HG03025 (cell line): ENCODE measurements around the gene SHANK3.
A peak's percentile ranks its signal among the peaks of the same experiment; 100 is the strongest.
"Not testable (repeated sequence)": the region's sequence is repeated elsewhere in the genome, so short reads cannot be mapped to it uniquely, and the experiment has no call there.

Experiments used
- ATAC-seq: cut with Tn5 transposase; IDR thresholded peaks from one replicate; pipeline ENCODE4 v1.9.1; 2021; ENCODE audit warnings: mild to moderate bottlenecking, moderate library complexity; ENCODE audit not compliant: unreplicated experiment, low FRiP score

SHANK3 gene

DNA sequence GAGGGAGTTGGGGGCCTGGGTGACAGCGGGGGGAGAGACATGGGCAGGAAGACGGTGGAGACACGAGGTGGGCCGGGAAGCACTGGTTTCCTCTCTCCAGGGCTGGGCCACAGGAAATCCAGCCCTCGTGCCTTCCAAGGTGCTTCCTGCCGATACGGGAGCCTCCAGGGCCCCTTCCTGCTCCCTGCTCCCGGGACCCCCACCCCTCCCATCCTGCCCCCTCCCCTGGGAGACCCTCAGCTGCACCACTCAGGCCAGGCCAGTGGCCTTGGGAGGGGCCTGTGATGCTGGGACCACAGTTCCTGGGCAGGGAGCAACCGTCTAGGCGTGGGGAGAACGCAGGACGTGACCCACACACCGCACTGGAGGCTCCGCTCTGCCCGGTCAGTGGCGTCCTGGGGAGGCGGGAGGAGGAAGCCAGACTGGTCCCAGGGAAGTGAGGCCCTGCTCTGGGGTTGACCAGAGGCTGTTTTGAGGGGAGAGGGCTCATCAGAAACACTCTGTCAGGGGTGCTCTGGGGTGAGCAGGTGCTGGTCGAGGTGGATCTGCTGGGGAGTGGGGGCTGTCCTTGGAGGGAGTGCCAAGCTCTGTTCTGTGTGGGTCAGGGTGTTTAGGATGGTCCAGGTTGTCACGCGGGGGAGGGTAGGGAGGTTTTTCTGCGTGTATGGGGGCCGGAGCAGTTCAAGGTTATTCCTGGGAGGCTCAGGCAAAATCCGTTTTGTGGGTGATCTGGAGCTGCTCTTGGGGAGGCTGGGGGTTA is at the start of gene SHANK3:
TSS of gene SHANK3 (plus strand) at position 353 of the 760 bp plus-strand sequence.
- no peak for ATAC-seq

DNA sequence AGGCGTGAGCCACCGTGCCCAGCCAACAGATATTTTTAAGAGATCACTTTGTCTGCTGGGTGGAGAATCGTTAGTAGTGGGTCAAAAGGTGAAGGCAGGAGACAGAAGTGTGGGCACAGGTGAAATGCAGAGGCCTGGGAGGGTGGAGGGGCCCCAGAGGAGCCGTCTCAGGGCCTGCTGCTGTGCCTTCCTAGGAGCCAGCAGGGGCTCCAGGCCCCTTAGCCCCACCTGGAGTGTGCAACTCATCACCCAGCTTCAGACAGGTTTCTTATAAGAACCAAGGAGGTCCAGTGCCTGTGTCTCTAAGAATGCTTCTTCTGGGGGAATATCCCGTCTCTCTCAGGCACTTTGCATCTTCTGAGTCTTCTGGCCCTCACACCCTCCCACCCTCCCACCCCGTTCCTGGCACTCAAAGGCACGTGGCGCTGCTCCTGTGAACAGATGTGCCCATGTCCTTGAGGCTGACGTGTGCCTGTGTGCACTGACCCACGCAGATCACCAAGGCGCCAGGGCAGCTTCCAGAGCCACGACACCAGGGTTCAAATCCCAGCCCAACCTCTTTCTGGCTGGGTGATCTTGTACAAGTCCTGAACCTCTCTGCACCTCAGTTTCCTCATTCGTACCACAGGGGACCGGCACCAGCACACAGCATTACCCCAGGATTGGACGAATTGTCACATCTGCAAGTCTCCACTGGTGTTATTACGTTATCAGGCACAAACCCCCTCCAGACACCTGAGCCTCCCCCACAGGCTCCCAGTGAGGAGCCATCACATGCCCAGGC is 48.1 kb upstream of the SHANK3 start:
- ATAC-seq: no peak

DNA sequence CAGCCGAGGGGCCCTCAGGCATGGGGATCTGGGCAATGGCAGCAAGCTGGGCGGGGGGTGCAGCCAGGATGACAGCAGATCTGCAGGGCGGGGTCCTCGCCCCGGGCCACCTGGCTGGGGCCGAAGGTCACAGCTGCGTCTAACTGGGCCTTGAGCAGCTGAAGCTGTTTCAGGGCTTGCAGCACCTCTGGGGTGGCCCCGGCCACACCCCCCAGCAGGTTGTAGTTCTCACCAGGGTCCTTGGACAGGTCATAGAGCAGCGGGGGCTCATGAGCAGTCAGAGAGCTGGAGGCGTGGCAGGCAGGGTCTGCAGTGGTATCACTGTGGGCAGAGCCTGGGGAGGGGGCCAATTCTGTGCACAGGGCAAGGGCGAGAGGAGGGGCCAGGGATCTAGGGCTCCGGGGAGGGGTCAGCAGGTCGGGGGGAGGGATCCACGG is 47.5 kb upstream of the SHANK3 start:
- no peak for ATAC-seq

DNA sequence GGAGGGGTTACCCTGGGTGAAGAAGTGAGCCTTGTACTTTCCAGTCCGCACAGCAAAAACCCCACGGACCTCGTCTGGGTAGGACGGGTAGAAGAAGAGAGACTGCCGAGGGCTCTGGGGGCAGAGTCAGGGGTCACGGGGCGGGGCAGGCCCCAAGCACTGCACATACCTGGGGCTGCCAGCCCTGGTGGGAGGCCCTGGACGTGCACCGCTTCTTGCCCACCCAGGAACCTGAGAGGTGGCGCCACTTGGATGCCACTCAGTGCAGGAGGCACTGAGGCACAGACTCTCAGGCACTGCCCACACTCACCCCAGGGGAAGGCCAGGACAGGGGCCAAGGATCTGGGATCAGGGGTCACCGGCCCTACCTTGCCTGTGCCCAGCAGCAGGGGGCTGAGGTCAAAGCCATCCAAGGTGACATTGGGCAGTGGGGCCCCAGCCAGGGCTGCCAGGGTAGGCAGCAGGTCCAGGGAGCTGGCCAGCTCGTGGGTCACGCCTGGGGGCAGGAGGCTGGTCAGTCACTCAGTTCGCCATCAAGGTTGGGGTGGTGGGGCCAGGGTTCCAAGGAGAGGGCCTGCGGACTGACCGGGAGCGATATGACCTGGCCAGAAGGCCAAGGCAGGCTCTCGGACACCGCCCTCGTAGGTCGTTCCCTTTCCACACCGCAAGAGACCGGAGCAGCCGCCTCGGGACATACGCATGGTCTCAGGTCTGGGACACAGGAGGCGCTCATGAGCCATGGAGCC is 46.9 kb upstream of the SHANK3 start:
- ATAC-seq: no peak

DNA sequence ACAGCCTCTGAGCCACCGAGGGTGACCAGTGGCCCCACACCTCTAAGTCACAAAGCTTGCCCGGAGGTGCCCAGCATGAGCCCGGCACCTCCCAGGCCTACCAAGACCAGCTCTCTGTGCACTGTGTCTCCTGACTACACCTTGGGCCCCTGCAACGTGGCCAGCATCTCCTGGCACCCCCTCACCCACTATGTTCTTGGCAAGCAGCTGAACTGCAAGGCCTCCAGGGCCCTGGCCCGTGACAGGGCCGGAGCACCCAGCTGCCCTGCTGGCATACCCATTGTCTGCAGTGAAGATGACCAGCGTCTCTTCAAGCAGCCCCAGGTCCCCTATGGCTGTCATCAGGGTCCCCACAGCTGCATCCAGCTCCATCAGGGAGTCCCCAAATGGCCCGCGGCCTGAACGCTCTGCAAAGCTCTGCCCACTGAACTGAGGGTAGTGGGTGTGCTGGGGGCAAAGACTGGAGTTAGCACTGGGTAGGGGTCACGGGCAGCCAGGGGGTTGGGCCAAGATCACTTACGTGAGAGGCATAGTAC is 46.2 kb upstream of the SHANK3 start:
- no peak for ATAC-seq

DNA sequence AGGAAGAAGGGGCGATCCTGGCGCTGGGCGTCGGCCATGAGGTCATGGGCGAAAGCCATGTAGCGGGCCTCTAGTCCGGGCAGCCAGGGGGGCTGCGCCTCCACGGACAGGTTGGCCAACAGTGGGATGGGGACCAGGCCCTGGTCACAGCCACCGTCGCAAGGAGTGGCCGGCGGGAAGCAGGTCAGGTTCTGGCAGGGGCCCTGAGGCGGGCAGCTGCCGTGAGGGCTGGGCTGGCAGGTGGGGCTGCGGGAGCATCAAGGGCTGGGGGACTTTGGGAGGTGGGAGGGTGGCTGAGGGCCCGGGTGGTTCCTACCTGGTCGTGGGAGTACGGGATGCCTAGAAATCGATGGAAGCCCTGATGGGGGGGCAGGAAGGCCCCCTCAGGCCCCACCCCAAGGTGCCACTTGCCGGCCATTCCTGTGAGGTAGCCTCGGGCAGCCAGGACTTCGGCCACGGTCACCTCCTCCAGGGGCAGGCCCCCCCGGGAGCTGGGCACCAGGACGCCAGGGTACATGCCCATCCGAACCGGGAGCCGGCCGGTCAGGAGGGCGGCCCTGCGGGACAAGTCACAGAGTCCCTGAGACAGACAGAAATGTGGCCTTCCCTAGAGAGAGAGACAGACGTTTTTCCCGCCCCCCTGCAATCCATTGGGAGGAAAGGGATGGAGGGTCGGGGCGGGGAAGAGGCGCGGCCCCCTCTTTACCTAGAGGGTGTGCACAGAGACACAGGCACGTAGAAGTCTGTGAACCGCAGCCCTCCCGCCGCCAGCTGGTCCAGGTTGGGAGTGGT is 45.6 kb upstream of the SHANK3 start:
- ATAC-seq: no peak

DNA sequence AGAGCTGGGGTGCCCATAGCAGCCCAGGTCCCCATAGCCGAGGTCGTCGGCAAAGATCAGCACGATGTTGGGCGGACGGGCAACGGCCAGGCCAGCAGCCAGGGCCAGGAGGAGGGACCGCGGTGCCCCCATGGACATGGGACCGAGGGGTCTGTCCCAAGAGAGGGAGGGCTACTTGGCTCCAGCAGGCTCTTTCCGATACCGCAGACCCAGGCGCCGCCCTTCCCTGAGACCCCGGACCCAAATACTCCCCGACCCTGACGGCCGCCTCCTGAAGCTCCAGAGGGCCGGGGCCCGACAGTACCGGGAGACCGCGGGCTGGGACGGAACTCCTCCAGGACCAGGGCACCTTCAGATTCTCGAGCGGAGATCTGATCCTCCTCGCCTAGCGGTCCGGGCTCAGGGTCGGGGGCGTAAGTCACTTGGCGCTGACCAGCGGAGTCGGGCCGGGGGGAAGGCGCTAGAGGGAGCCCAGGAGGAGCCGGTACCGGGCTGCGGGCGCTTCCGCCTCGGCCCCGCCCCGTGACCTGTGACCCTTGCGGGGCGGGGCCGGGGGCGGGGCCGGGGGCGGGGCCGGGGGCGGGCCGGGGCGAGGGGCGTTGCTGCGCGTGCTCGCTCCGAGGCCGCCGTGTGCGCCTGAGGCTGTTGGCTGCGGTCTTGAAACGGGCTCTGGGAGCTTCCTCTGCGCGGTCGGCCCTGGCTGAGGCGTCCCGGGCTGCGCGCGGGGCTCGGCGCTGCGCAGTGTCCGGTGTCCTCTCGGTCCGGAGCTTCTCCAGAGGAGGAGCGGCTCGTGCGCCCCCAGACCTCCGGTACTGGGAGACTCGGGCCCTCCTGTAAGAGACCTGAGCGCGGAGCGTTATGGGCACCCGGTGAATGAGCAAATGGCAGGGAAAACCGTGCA is 44.7 kb upstream of the SHANK3 start, which contains the start of gene ARSA:
TSS of gene ARSA (minus strand) at position 511 of the 901 bp plus-strand sequence. CDS start at position 138, 373 bp downstream.
- ATAC-seq: peak; percentile 73

DNA sequence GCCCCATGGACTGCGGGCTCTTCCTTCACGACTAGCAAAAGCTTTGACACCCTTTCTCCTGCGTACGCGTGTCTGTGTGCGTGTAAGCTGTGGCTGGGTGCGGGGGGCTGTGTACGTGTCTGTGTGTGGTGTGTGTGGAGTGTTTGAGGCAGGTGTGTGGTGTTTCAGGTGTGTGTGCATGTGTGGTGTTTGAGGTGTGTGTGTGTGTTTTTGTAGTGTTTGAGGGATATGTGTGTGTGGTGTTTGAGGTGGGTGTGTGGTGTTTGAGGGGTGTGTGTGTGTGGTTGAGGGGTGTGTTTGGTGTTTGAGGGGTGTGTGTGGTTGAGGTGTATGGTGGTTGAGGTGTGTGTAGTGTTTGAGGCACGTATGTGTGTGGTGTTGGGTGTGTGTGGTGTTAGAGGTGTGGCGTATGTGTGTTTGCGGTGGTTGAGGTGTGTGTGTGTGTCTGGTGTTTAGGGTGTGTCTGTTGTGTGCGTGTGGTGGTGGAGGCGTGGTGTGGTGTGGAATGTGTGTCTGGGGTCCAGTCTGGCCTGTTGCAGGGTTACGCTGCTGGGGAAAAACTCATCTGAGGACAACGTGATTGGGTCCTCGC is 44.0 kb upstream of the SHANK3 start:
- ATAC-seq: no peak

DNA sequence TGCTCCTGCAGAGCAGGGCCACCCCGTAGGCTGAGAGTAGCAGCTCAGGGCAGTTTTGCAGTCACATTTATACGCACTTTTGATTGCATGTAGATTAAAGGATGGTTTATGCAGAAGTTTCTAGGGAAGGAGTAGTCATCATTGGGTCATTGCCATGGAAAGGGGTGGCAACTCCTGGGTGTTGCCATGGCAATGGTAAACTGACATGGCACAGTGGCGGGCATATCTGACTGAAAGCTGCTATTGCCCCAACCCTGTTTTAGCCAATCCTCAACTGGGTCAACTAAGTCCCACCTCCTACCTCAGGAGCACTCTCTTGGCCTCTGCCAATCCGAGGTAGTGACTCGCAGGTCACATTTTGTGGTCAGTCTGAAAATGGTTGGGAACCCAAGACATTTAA is 42.2 kb upstream of the SHANK3 start:
- ATAC-seq: no peak

DNA sequence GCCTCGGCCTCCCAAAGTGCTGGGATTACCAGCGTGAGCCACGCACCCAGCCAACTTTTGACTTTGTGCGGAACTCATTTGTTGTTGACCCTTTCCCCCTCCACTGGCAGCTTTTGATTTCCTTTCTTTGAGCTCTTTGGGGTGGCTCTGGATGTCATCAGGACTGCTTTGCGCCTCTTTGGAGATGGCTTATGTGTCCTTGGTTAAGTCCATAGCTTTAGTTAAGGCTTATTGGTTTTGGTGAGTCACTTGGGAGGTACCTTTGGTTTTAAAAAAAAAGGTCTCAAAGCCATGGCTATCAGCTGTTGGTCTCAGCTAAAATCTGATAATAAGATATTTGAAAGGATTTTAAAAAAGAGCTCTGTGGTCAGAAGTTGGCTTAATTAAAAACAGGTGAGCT is 39.5 kb upstream of the SHANK3 start:
- ATAC-seq: no peak

DNA sequence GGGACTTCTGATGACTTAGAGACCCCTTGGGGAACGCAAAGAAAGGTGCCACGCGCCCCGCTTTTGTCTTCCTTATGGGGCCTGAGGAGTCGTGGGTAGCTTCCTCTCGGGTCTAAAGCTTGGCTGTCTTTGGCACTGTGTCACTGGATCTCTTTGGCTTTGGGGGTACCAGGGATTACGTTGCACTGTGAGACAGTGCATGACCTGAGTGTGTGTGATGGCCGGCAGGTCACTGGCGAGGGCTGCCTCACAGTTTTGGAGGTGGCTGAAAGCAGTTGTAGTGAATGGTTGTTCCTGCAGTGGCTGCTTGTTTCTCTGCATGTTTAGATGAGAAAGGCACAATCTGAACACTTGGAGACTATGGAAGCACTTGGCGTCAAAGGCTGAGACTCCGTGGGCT is 38.9 kb upstream of the SHANK3 start:
- ATAC-seq: no peak

DNA sequence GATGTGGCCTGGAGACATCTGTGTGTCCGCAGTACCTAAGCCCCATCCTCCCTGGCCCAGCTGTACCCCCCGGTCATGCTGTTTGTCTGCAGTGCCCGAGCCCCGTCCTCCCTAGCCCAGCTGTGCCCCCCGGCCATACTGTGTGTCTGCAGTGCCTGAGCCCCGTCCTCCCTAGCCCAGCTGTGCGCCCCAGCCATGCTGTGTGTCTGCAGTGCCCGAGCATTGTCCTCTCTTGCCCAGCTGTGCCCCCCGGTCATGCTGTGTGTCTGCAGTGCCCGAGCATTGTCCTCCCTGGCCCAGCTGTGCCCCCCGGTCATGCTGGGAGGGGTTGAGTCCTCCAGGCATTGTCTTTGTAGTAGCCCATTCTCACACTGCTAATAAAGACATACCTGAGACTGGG is 37.0 kb upstream of the SHANK3 start:
- ATAC-seq: no peak

DNA sequence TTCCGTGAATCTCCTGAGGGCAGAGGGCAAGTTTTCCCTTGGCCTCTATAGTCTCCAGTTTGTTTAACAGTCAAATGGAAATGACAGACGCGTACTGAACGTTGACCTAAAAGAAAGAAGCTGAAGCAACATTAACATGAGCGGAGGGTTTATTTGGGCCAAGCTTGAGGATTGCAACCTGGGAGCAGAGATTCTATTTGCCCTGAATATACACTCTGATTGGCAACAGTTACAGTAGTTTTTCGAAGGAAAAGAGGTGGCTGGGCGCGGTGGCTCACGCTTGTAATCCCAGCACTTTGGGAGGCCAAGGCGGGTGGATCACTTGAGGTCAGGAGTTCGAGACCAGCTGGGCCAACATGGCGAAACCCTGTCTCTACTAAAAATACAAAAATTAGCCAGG is 32.3 kb upstream of the SHANK3 start:
- not testable (repeated sequence) for ATAC-seq

DNA sequence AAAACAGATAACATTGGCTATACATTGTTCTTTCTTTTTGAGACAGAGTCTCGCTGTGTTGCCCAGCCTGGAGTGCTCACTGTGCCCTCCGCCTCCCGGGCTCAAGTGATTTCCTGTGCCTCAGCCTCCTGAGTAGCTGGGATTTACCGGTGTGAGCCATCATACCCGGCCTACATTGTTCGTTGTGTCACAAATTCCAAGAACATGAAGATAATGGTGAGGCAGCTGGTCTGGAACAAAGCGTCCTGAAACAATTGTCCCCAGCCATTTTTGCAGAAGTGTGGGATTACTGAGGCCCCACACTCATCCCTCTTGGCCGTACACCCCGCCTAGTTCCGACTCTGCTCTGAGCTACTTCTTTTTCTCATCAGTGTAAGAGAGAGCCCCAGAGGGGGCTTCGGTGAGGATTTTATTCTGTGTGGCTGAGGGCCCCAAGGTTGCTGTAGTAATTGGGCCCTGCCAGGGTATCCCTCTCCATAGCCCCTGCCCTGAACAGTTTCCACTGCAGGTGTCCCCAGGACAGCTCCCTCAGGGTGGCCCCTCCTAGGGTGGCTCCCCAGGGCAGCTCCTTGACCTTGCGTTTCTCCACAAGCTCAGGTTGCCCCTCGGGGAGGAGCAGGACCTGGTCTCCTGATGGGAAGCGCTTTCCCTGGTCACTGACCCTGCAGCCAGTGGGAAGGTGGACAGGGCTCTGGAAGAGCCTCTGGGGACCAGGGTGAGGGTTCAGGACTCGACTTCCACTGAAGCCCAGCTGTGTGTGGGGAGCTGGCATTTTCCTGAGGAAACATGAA is 31.6 kb upstream of the SHANK3 start:
- no peak for ATAC-seq

DNA sequence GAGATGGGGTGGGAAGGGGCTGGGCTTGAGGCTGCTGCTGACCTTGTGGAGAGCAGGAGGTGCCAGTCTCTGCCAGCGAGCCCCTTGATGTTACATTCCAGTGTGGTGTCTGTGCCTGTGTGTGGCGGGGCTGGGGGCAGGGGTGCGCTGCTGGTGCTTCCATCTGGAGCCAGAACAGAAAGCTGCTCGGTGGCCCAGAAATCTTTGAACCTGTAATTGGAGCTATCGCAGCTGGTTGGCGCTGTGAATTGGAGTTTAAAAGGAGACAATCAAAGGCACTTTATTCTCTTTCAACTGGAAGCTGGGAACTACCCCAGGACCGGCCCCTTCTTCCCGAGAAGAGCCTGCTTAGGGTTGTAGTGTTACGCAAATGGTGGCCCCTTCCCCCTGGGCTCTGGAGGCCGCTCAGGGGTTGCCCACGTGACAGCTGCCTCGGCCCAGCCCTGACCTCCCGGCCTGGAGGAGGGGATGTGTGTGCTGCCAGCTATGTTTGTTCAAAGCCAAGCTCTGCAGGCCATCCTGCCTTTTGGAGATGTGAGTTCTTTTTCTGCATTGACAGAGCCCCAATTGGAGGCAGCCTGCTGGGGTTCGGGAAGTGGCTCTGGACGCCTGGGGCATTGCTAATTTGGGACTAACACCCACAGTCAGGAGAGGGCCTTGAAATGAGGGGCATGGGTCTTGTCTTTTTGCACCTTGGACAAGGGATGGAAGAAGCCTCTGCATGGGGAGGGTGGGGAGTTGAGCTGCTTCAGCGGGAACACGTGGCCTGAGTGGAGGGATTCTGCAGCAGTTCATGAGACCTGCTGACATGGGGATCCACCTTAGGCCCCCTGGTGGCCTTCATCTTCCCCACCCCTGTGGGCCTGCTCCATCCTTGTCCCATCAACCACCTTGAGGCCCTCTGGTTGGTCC is 30.7 kb upstream of the SHANK3 start:
- ATAC-seq: no peak

DNA sequence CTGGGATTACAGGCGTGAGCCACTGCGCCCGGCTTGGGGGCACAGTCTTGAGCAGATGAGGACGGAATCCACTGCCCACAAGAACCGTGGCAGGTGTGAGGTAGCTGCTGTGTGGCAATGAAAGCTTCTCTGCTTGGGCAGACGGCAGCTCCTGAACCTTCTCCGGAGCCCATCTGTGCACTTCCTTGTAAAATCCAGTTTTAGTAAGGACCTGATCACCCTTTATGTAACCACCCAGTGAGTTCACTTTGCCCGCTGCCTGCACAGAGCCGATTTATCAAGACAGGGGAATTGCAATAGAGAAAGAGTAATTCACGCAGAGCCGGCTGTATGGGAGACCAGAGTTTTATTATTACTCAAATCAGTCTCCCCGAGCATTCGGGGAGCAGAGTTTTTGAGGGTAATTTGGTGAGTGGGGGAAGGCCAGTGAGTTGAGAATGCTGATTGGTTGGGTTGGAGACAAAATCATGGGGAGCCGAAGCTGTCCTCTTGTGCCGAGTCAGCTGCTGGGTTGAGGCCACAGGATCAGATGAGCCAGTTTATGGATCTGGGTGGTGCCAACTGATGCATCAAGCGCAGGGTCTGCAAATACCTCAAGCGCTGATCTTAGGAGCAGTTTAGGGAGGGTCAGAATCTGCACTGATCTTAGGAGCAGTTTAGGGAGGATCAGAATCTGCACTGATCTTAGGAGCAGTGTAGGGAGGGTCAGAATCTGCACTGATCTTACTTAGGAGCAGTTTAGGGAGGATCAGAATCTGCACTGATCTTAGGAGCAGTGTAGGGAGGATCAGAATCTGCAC is 29.4 kb upstream of the SHANK3 start:
- not testable (repeated sequence) for ATAC-seq
